Measurements from ENCODE around the gene CCDC170. TPM values are rescaled to one million over a fixed set of nuclear protein-coding genes. Genes with fewer than 3 reads are reported as not detected.

CCDC170 gene
- total and polyA plus RNA-seq, 2 of the 8 experiments (the other 6 are each of a cell fraction or from before 2014, with no cell fraction given) = 0.06 to 0.09 TPM

GRCh38 chr6:151630991-151631655, 137.3 kb downstream of the CCDC170 start (continued):
- TF ChIP-seq BACH1 (IDR thresholded peaks at IDR 0.05; ENCODE audit: low read length) = no peak
- no peak for TF ChIP-seq FOSL1 (IDR thresholded peaks at IDR 0.05; ENCODE audit: insufficient read depth, low read depth, low read length)
- TF ChIP-seq KDM5A (IDR thresholded peaks at IDR 0.05; ENCODE audit: low read length) = no peak
- no peak for TF ChIP-seq SIRT6 (IDR thresholded peaks at IDR 0.05; ENCODE audit: low read length)
